Calu3 (cell line): Measurements from ENCODE around the gene CYBB. TPM values are rescaled to one million over a fixed set of nuclear protein-coding genes. Genes with fewer than 3 reads are reported as not detected.

Experiments used
- BruUV-seq: library from RNA; stranded (reverse); fragments of 400-500 nt; replicated peaks from 2 replicates; lab custom pipeline; 2021; lab: Mats Ljungman, UMichigan
- CTCF ChIA-PET: fragments of 300-600 bp; sonication (Branson Sonifier 250); formaldehyde crosslinking; loops from one replicate; lab custom pipeline; 2022; ENCODE audit warnings: antibody characterized with exemption; lab: Charles Lee
- DNase-seq: peaks from one replicate; pipeline ENCODE4 v3.0.0; 2022
- H3K27ac Mint-ChIP-seq: one replicate; pipeline ENCODE4 v1.8.0; 2022; ENCODE audit warnings: mixed read lengths; ENCODE audit not compliant: unreplicated experiment
- H3K27me3 Mint-ChIP-seq: one replicate; pipeline ENCODE4 v1.8.0; 2022; ENCODE audit warnings: mixed read lengths; ENCODE audit not compliant: unreplicated experiment
- H3K36me3 Mint-ChIP-seq: one replicate; pipeline ENCODE4 v1.8.0; 2022; ENCODE audit warnings: mild to moderate bottlenecking, moderate library complexity, mixed read lengths; ENCODE audit not compliant: insufficient read depth, unreplicated experiment
- H3K4me1 Mint-ChIP-seq: one replicate; pipeline ENCODE4 v1.8.0; 2022; ENCODE audit warnings: mild to moderate bottlenecking, low read depth, mixed read lengths; ENCODE audit not compliant: unreplicated experiment
- H3K4me3 Mint-ChIP-seq: one replicate; pipeline ENCODE4 v1.8.0; 2022; ENCODE audit warnings: mild to moderate bottlenecking, low read depth, moderate library complexity, mixed read lengths; ENCODE audit not compliant: unreplicated experiment
- H3K9me3 Mint-ChIP-seq: one replicate; pipeline ENCODE4 v1.8.0; 2022; ENCODE audit warnings: low read depth, mixed read lengths; ENCODE audit not compliant: unreplicated experiment
- intact Hi-C: fragments of 100-400 bp; cut with micrococcal nuclease; formaldehyde crosslinking; loops from one replicate; pipeline ENCODE4 v1.10.0; 2022; ENCODE audit not compliant: unreplicated experiment
- total RNA-seq: library from RNA; stranded (reverse); gene quantifications from 2 replicates; pipeline ENCODE4 v1.2.3, GENCODE V29; 2022
- TF ChIP-seq, protein P1 (sequence below): fragments of 200-600 bp; IDR thresholded peaks from one replicate; pipeline ENCODE4 v1.8.0; 2022; ENCODE audit warnings: antibody characterized with exemption; ENCODE audit not compliant: unreplicated experiment

CYBB gene
- total RNA-seq, 1 experiment from 2014 or later: 1.8 TPM

DNA sequence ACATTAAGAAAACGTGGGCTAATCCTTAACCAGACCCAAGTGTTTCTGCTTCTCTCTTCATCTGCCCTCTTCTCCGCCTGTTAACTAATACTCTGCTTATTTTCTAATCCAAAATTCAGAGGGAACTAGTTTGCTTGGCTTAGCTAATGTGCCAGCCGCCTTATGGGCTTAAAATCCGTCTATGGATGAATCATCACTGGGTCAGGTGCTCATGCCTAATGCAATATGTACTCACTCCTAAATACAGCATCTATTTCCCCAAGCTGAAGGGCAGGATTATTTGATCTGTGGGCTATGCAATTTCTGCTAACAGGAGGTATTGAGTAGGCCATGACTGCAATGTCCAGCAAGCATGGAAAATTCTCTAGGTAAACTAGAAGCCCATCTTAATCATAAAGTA is 55.1 kb downstream of the CYBB start:
- Mint-ChIP-seq H3K27ac (no peak overlapping the region), H3K4me1 (no peaks in the 10 kb centered on the region), H3K36me3 (peaks cover 5% of the 10 kb centered on the region), H3K27me3 (no peaks in the 10 kb centered on the region), H3K4me3 (no peak overlapping the region), H3K9me3 (no peaks in the 10 kb centered on the region)
- TF ChIP-seq, protein P1, sequence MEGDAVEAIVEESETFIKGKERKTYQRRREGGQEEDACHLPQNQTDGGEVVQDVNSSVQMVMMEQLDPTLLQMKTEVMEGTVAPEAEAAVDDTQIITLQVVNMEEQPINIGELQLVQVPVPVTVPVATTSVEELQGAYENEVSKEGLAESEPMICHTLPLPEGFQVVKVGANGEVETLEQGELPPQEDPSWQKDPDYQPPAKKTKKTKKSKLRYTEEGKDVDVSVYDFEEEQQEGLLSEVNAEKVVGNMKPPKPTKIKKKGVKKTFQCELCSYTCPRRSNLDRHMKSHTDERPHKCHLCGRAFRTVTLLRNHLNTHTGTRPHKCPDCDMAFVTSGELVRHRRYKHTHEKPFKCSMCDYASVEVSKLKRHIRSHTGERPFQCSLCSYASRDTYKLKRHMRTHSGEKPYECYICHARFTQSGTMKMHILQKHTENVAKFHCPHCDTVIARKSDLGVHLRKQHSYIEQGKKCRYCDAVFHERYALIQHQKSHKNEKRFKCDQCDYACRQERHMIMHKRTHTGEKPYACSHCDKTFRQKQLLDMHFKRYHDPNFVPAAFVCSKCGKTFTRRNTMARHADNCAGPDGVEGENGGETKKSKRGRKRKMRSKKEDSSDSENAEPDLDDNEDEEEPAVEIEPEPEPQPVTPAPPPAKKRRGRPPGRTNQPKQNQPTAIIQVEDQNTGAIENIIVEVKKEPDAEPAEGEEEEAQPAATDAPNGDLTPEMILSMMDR: no peak
- intact Hi-C loops: no loop called here
- CTCF ChIA-PET: no interaction called here
- no peak for DNase-seq
- no TSS peak for BruUV-seq

DNA sequence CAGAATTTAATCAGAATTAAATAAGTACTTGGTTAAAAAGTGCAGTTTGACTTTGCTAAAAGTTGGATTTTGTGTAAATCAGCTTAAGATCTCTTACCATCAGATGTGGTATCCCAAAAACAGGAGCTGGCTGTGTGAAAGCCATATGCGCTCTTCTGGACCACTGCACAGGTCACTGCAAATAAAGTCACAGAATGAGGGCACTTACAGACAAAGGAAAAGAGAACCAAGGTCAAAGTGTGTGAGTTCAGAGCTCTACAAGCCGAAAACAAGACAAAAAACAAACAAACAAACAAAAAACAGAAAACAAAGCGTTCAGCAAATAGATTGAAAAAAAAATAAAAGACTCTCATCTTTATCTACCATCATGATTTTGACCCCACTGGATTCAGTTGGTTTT is 61.1 kb downstream of the CYBB start:
- H3K27ac Mint-ChIP-seq: no peak overlapping the region
- intact Hi-C loops: no loop called here
- H3K27me3 Mint-ChIP-seq: no peaks in the 10 kb centered on the region
- H3K9me3 Mint-ChIP-seq: no peaks in the 10 kb centered on the region
- no TSS peak for BruUV-seq
- no peak for DNase-seq
- H3K4me1 Mint-ChIP-seq: no peaks in the 10 kb centered on the region
- TF ChIP-seq, protein P1: no peak
- CTCF ChIA-PET: interaction anchor here (0.6 kb wide), 1 partner anchor 150 kb away, joined by 3 read pairs; no protein-coding TSS in a partner anchor
- H3K36me3 Mint-ChIP-seq: peaks cover 9% of the 10 kb centered on the region
- no peak overlapping the region for H3K4me3 Mint-ChIP-seq

DNA sequence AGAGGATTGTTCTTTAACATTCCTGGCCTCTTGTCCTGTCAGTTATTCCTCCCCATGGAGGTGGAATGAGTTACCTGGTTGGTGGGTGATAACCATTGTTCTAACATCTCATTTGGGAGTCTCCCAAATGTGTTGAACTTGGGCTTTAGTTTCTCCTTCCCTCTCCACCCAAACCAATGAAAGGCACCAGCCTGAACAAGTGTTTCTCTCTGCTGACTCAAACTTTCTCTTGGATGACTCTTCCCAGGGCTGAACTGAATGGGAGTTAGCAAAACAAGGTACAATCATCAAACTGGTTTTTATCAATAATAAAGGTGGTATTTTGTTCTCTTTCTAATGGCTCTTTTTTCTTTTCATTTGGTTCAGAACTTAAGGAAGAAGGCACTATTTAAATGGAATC is 64.8 kb downstream of the CYBB start:
- Mint-ChIP-seq H3K36me3 (peaks cover 18% of the 10 kb centered on the region), H3K27ac (no peak overlapping the region), H3K4me1 (no peaks in the 10 kb centered on the region), H3K4me3 (no peak overlapping the region), H3K9me3 (no peaks in the 10 kb centered on the region), H3K27me3 (no peaks in the 10 kb centered on the region)
- intact Hi-C loops: loop anchor here (5.0 kb wide), 1 partner anchor 63 kb away; no protein-coding TSS in a partner anchor
- no peak for DNase-seq
- CTCF ChIA-PET: no interaction called here
- BruUV-seq: no TSS peak
- TF ChIP-seq, protein P1: no peak

DNA sequence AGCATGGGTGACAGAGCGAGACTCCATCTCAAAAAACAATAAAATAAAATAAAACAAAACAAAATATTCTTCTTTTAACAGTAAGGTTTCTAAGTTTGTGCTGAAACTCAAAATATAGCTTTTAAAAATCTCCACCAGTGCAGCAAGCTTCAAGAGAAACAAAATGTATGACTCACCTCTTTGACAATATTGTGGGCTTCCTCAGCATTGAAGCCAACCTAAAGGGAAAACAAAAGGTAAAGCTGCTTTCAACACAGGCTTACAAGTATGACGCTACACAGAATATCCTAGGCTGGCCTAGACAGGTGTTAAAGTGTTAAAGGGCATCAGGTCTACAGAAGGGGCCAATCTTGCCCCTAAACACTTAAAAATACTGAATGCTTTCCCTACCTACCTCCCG is 66.3 kb downstream of the CYBB start:
- intact Hi-C loops: loop anchor here (5.0 kb wide), 1 partner anchor 61 kb away; no protein-coding TSS in a partner anchor
- Mint-ChIP-seq H3K27me3 (no peaks in the 10 kb centered on the region), H3K36me3 (peaks cover 13% of the 10 kb centered on the region), H3K27ac (no peak overlapping the region), H3K9me3 (no peaks in the 10 kb centered on the region), H3K4me1 (no peaks in the 10 kb centered on the region), H3K4me3 (peak overlapping the region; percentile 70)
- CTCF ChIA-PET: no interaction called here
- TF ChIP-seq, protein P1: no peak
- BruUV-seq: no TSS peak
- no peak for DNase-seq
